Heart left ventricle (tissue), 13 donors: ENCODE data around the gene STX16.

Source experiments
- CTCF ChIP-seq, 12 donors: fragments of 200-600 bp; sonication (generic) in 4 of 12; IDR thresholded peaks; one replicate each; pipeline versions ENCODE4 v1.5.0 to v1.8.0; 2018 to 2022; ENCODE audit warnings: antibody characterized with exemption in 12 of 12, mild to moderate bottlenecking in 5 of 12
- POLR2A ChIP-seq, 2 donors: fragments of 450-650 bp; IDR thresholded peaks; one replicate each; pipeline ENCODE4 v1.6.1; 2017; ENCODE audit warnings: antibody characterized with exemption in 2 of 2, mild to moderate bottlenecking in 2 of 2, moderate library complexity in 2 of 2
- donor health status: ischemic (EF 13 %, LVEDD 7.1; RV severe dilation, severe dysfunction).
- donor health status: DM: no; HTN: yes; CAD: no.
- donor health status: DM: no; HTN: no; CAD: no.
- donor health status: ischemic (EF 25% LVEDD 6.9; RV normal size, moderate dysfunction).
- donor health status: ischemic (EF 25% LVEDD 5.7; RV mildly dilated, moderate dysfunction).
- donor health status: ischemic (EF 35%, LVEDD 5.7; RV mildly dilated, moderate dysfunction).
- donor health status: nonischemic (EF 11% LVEDD 7.7; RV severe dilation, severe dysfunction).
- donor health status: DM: yes; HTN: yes; CAD: no.
- donor health status: PGD.
- donor health status: ischemic (EF 29% LVEDD 5.4; RV normal size, mild dysfunction).
- donor health status: nonischemic (EF 23%, LVEDD 6.1; RV moderate dilation, normal function).

GRCh38 chr20:58715391-58715800, 64.3 kb downstream of the STX16 start:
- no peak for TF ChIP-seq CTCF (IDR thresholded peaks at IDR 0.05)
- TF ChIP-seq POLR2A (IDR thresholded peaks at IDR 0.05): no peak
